GM21360 (cell line): ENCODE data around the gene CASQ2.

Experiments used
- ATAC-seq: cut with Tn5 transposase; IDR thresholded peaks from one replicate; pipeline ENCODE4 v1.9.1; 2021; ENCODE audit warnings: mild to moderate bottlenecking, moderate library complexity; ENCODE audit not compliant: unreplicated experiment

CASQ2 gene

GRCh38 chr1:115768549-115768948, at the start of gene CASQ2:
Gene CASQ2, minus strand, starts transcription at chr1:115768714. Its CDS starts 173 bp downstream, at chr1:115768541.
- ATAC-seq, result no peak

GRCh38 chr1:115815694-115816093, 47.2 kb upstream of the CASQ2 start:
- ATAC-seq, result no peak

- ATAC-seq, result no peak
Observed at GRCh38 chr1:115814685-115815398, 46.3 kb upstream of the CASQ2 start.

- no peak for ATAC-seq
Observed at GRCh38 chr1:115813727-115814126, 45.2 kb upstream of the CASQ2 start.

GRCh38 chr1:115811140-115811828, 42.8 kb upstream of the CASQ2 start:
- ATAC-seq, result no peak

- ATAC-seq, result no peak
Observed at GRCh38 chr1:115810609-115811008, 42.1 kb upstream of the CASQ2 start.

- no peak for ATAC-seq
Observed at GRCh38 chr1:115809847-115810246, 41.3 kb upstream of the CASQ2 start.

- no peak for ATAC-seq
Observed at GRCh38 chr1:115809076-115809475, 40.6 kb upstream of the CASQ2 start.

- ATAC-seq, result no peak
Observed at GRCh38 chr1:115807723-115808122, 39.2 kb upstream of the CASQ2 start.

GRCh38 chr1:115805597-115805996, 37.1 kb upstream of the CASQ2 start:
- no peak for ATAC-seq

- ATAC-seq, result no peak
Observed at GRCh38 chr1:115802416-115802815, 33.9 kb upstream of the CASQ2 start.

- ATAC-seq, result no peak
Observed at GRCh38 chr1:115797486-115797885, 29.0 kb upstream of the CASQ2 start.

GRCh38 chr1:115796897-115797296, 28.4 kb upstream of the CASQ2 start:
- no peak for ATAC-seq

GRCh38 chr1:115796036-115796435, 27.5 kb upstream of the CASQ2 start:
- no peak for ATAC-seq

- no peak for ATAC-seq
Observed at GRCh38 chr1:115794976-115795639, 26.6 kb upstream of the CASQ2 start.

- ATAC-seq, result no peak
Observed at GRCh38 chr1:115793162-115793561, 24.6 kb upstream of the CASQ2 start.

GRCh38 chr1:115791816-115792215, 23.3 kb upstream of the CASQ2 start:
- ATAC-seq, result no peak

GRCh38 chr1:115790846-115791245, 22.3 kb upstream of the CASQ2 start:
- no peak for ATAC-seq

- ATAC-seq, result no peak
Observed at GRCh38 chr1:115790356-115790755, 21.8 kb upstream of the CASQ2 start.

GRCh38 chr1:115783311-115783710, 14.8 kb upstream of the CASQ2 start:
- no peak for ATAC-seq

GRCh38 chr1:115782571-115783281, 14.2 kb upstream of the CASQ2 start:
- ATAC-seq, result no peak
